Ovary (tissue), 3 donors: ENCODE measurements around the gene CTNND2.

Source experiments
- CTCF ChIP-seq, 3 donors: fragments of 450-650 bp in 2 of 3; fragments of 200-600 bp in 1 of 3; IDR thresholded peaks; one replicate each; pipeline versions ENCODE4 v1.5.1 to v1.8.0; 2016 to 2022; ENCODE audit warnings: antibody characterized with exemption in 3 of 3, mild to moderate bottlenecking in 1 of 3
- EP300 ChIP-seq: sonication (generic); formaldehyde crosslinking; IDR thresholded peaks from one replicate; pipeline ENCODE4 v1.6.1; 2017; ENCODE audit warnings: antibody characterized with exemption
- donor health status: DM: no; HTN: no; CAD: no.

- no peak for TF ChIP-seq CTCF (IDR thresholded peaks at IDR 0.05)
- no peak for TF ChIP-seq EP300
These were observed 858.8 kb downstream of the CTNND2 start for GRCh38 chr5:11045411-11045810.
